K562 (cell line): ENCODE measurements around the gene HEXD. TPM values are rescaled to one million over a fixed set of nuclear protein-coding genes. Genes with fewer than 3 reads are reported as not detected.

ENCODE experiments used
- ATAC-seq: fragments of 200-7000 bp; cut with Tn5 transposase; 3 replicates; pipeline ENCODE4 v1.9.1; 2020; ENCODE audit warnings: moderate library complexity
- BruUV-seq: library from RNA; stranded (reverse); fragments of 400-500 nt; replicated peaks from 2 replicates; lab custom pipeline; 2021; lab: Mats Ljungman, UMichigan
- CTCF ChIA-PET: fragments of 300-600 bp; formaldehyde crosslinking; extraction: SDS; loops from one replicate; lab custom pipeline; 2021; ENCODE audit warnings: low intra/inter-chr PET ratio; lab: Yijun Ruan, JAX
- POLR2A ChIA-PET: fragments of 300-600, 350-650 bp; sonication (Branson Sonifier 250); formaldehyde crosslinking; extraction: SDS; loops from one replicate; lab custom pipeline; 2021; ENCODE audit warnings: antibody characterized with exemption, inconsistent platforms; lab: Yijun Ruan, JAX
- DNase-seq, 4 experiments: peaks; one replicate each; pipeline versions ENCODE4 v3.0.0 to v3.0.0-alpha.2; 2011 to 2018; ENCODE audit warnings: low spot score in 3 of 4, mixed read lengths in 3 of 4; ENCODE audit errors: extremely low read depth in 1 of 4
- FAIRE-seq: peaks from 2 replicates; lab custom pipeline; 2011; peaks lifted over from hg19 to GRCh38; lab: Jason Lieb, UNC
- H2AFZ ChIP-seq: 2 replicates; pipeline ENCODE4 v1.6.0; 2011; ENCODE audit warnings: low read depth, low read length, control low read depth, inconsistent platforms
- H3K27ac ChIP-seq: fragments of 200-600 bp; 3 replicates; pipeline ENCODE4 v1.8.0; 2011; ENCODE audit warnings: low read depth, mild to moderate bottlenecking, control low read depth, inconsistent platforms, low read length, moderate library complexity, mixed read lengths; ENCODE audit errors: extremely low read depth
- H3K27me3 ChIP-seq, 2 experiments: fragments of 300-600 bp in 1 of 2; 2 replicates in 1 of 2; 3 replicates in 1 of 2; pipeline versions ENCODE4 v1.6.0 to v1.8.0; 2011; ENCODE audit warnings: inconsistent platforms in 2 of 2, low read length in 2 of 2, mild to moderate bottlenecking in 1 of 2, mixed read lengths in 1 of 2, moderate library complexity in 1 of 2; ENCODE audit not compliant: control insufficient read depth in 2 of 2, insufficient read depth in 2 of 2
- H3K36me3 ChIP-seq: fragments of 300-600 bp; 3 replicates; pipeline ENCODE4 v1.8.0; 2011; ENCODE audit warnings: mild to moderate bottlenecking, low read length, inconsistent platforms; ENCODE audit not compliant: control insufficient read depth, insufficient read depth
- H3K4me1 ChIP-seq, 2 experiments: fragments of 200-600 bp in 1 of 2; replicated peaks in 1 of 2; 2 replicates in 1 of 2; 3 replicates in 1 of 2; pipeline versions ENCODE4 v1.5.1 to v1.8.0; 2011; ENCODE audit warnings: inconsistent platforms in 2 of 2, low read length in 2 of 2, mild to moderate bottlenecking in 1 of 2, mixed read lengths in 1 of 2, moderate library complexity in 1 of 2; ENCODE audit not compliant: control insufficient read depth in 2 of 2, insufficient read depth in 2 of 2
- H3K4me2 ChIP-seq: 2 replicates; pipeline ENCODE4 v1.6.1; 2011; ENCODE audit warnings: low read length, control low read depth, inconsistent platforms, mixed read lengths; ENCODE audit not compliant: insufficient read depth
- H3K4me3 ChIP-seq: fragments of 200-600 bp; sonication (generic), shearing (Covaris generic); 2 replicates; pipeline ENCODE4 v1.5.1; 2016; ENCODE audit warnings: control low read depth, inconsistent platforms
- H3K79me2 ChIP-seq: fragments of 200-600 bp; 3 replicates; pipeline ENCODE4 v1.8.0; 2011; ENCODE audit warnings: low read length, inconsistent platforms; ENCODE audit not compliant: control insufficient read depth, insufficient read depth
- H3K9ac ChIP-seq, 2 experiments: 2 replicates each; pipeline versions ENCODE4 v1.6.0 to v1.6.1; 2011; ENCODE audit warnings: low read depth in 2 of 2, low read length in 2 of 2, control low read depth in 1 of 2, inconsistent platforms in 1 of 2, mild to moderate bottlenecking in 1 of 2, mixed read lengths in 1 of 2; ENCODE audit not compliant: insufficient read depth in 1 of 2
- H3K9me1 ChIP-seq: one replicate; pipeline ENCODE4 v1.6.0; 2011; ENCODE audit warnings: inconsistent platforms, mild to moderate bottlenecking, low read length, moderate library complexity; ENCODE audit not compliant: control insufficient read depth, insufficient read depth
- H3K9me3 ChIP-seq: replicated peaks from 2 replicates; pipeline ENCODE4 v1.5.1; 2011; ENCODE audit warnings: low read depth, low read length, inconsistent platforms; ENCODE audit not compliant: control insufficient read depth, insufficient read depth
- H4K20me1 ChIP-seq: replicated peaks from 2 replicates; pipeline ENCODE4 v1.6.1; 2011; ENCODE audit warnings: low read length, inconsistent platforms, mixed read lengths; ENCODE audit not compliant: control insufficient read depth, insufficient read depth
- CREM ChIP-seq: IDR thresholded peaks from 2 replicates; pipeline ENCODE4 v1.6.1; 2014; ENCODE audit warnings: antibody characterized with exemption, low read depth
- EZH2 ChIP-seq: IDR thresholded peaks from 2 replicates; pipeline ENCODE4 v1.6.1; 2012; ENCODE audit warnings: low read depth, mild to moderate bottlenecking, inconsistent platforms, low read length, borderline replicate concordance
- HEY1 ChIP-seq: fragments of 250-450 bp; sonication (Bioruptor Pico); IDR thresholded peaks from 2 replicates; pipeline ENCODE4 v1.5.0; 2020; ENCODE audit warnings: mild to moderate bottlenecking, moderate library complexity, borderline replicate concordance
- NCOA2 ChIP-seq, 2 experiments: fragments of 450-650 bp; IDR thresholded peaks; 2 replicates each; pipeline ENCODE4 v1.6.1; 2018; ENCODE audit warnings: mild to moderate bottlenecking in 2 of 2, moderate library complexity in 1 of 2; ENCODE audit not compliant: partially characterized antibody in 2 of 2
- NR3C1 ChIP-seq: sonication (generic); formaldehyde crosslinking; IDR thresholded peaks from 2 replicates; pipeline ENCODE4 v1.8.1; 2022; ENCODE audit warnings: missing genetic modification reagents
- POLR2B ChIP-seq: fragments of 450-650 bp; IDR thresholded peaks from 2 replicates; pipeline ENCODE4 v1.6.1; 2018; ENCODE audit warnings: low read depth; ENCODE audit not compliant: partially characterized antibody
- SAP30 ChIP-seq: fragments of 200-600 bp; sonication (generic); IDR thresholded peaks from 2 replicates; pipeline ENCODE4 v1.6.1; 2012; ENCODE audit warnings: borderline replicate concordance, low read depth, mild to moderate bottlenecking, moderate library complexity, low read length, control low read depth, inconsistent platforms; ENCODE audit not compliant: insufficient read depth, poor library complexity, severe bottlenecking
- SMARCA5 ChIP-seq: fragments of 450-650 bp; IDR thresholded peaks from 2 replicates; pipeline ENCODE4 v1.6.1; 2016
- SMARCE1 ChIP-seq: fragments of 450-650 bp; IDR thresholded peaks from 2 replicates; pipeline ENCODE4 v1.7.1; 2016; ENCODE audit warnings: mild to moderate bottlenecking
- SNRNP70 ChIP-seq: fragments of 200-400 bp; formaldehyde crosslinking; optimal IDR thresholded peaks from 2 replicates; pipeline ENCODE3; 2017; ENCODE audit warnings: low read depth, low read length
- ZKSCAN3 ChIP-seq: fragments of 250-450 bp; sonication (Bioruptor Pico); IDR thresholded peaks from 2 replicates; pipeline ENCODE4 v1.4.0; 2020
- ZNF282 ChIP-seq: sonication (generic); formaldehyde crosslinking; IDR thresholded peaks from 2 replicates; pipeline ENCODE4 v1.8.1; 2023; ENCODE audit warnings: missing genetic modification reagents
- WGBS: fragments of 100-300 bp; shearing (Covaris generic); methylation state at CpG from one replicate; pipeline ENCODE4 v1.1.6; 2016; ENCODE audit warnings: low coverage, mixed read lengths; ENCODE audit not compliant: insufficient coverage; ENCODE audit errors: missing lambda C conversion rate; 5-methylcytosine and 5-hydroxymethylcytosine counted together
- in situ Hi-C: fragments of 300-500 bp; cut with MboI; formaldehyde crosslinking; loops from 4 replicates; pipeline ENCODE4 v1.15.0; 2018; ENCODE audit warnings: inconsistent platforms, mixed read lengths
- intact Hi-C: fragments of 100-400 bp; cut with micrococcal nuclease; formaldehyde crosslinking; loops from 2 replicates; pipeline ENCODE4 v1.14.2; 2022
- polyA plus RNA-seq, 8 experiments: library from polyadenylated mRNA; depleted of rRNA in 4 of 8; stranded (reverse) in 5 of 8; unstranded in 3 of 8; fragments of >200 nt; fragmentation: Nextera tagmentation in 2 of 8; fragmentation: Illumina TruSeq in 1 of 8; extraction: Ambion mirVana in 2 of 8; extraction: Trizol in 1 of 8; gene quantifications; 2 replicates each; pipeline versions ENCODE4 v1.2.1 to v1.2.3, GENCODE V29; 2011 to 2014; ENCODE audit warnings: inconsistent platforms in 1 of 8, missing spikeins in 1 of 8
- total RNA-seq, 7 experiments: library from RNA; depleted of rRNA in 6 of 7; stranded (reverse); fragments of >200 nt in 6 of 7; fragmentation: Illumina TruSeq in 2 of 7; extraction: Trizol in 2 of 7; gene quantifications; 2 replicates each; pipeline versions ENCODE4 v1.2.1 to v1.2.3, GENCODE V29; 2011 to 2021; ENCODE audit warnings: low replicate concordance in 1 of 7
- TF ChIP-seq, protein P1 (sequence below), 2 experiments: fragments of 250-450 bp in 1 of 2; fragments of 450-650 bp in 1 of 2; sonication (Bioruptor Pico) in 1 of 2; IDR thresholded peaks; 2 replicates each; pipeline versions ENCODE4 v1.6.1 to v1.8.0; 2016 to 2021; ENCODE audit warnings: mild to moderate bottlenecking in 2 of 2, moderate library complexity in 2 of 2, missing compliant biosample characterization in 1 of 2, missing genetic modification characterization in 1 of 2

The HEXD gene
- total and polyA plus RNA-seq, 9 of the 15 experiments (the other 6 are each of a cell fraction or from before 2014, with no cell fraction given) = 1.0 to 25.3 (median 10.0) TPM

DNA sequence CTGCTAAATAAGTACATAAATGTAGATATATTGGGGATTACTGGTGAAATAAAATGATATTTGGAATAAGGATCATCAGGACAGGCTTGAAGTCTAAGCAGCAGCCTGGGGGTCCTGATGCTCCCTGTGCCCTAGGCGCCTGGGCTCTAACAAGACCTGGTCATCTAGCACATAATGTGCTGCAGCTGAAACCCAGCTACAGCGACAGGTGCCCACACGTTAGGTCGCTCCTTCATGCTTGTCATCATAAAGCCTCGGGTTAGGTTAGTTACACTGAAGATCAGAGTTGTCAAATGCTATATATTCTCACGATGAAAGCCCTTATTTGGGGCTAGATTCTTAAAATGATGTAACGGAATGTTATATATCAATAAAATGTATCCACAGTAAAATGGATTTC, 51.9 kb downstream of the HEXD start:
- Histone ChIP-seq H3K4me2 (no peak overlapping the region), H3K4me3 (no peak overlapping the region), H3K36me3 (peaks cover 87% of the 10 kb centered on the region), H3K9me3 (no peaks in the 10 kb centered on the region), H3K79me2 (peaks cover 53% of the 10 kb centered on the region), H2AFZ (no peak overlapping the region), H3K27me3 (no peaks in the 10 kb centered on the region), H3K4me1 (peaks cover 2 to 12% of the 10 kb centered on the region in 2 experiments; a peak in 4 of 5 replicates), H4K20me1 (no peaks in the 10 kb centered on the region; the same call in 1 of the 2 replicates), H3K27ac (no peak overlapping the region), H3K9me1 (no peaks in the 10 kb centered on the region), H3K9ac (no peak overlapping the region)
- no peak for DNase-seq
- ATAC-seq = no peak
- ChIA-PET CTCF (no interaction called here), POLR2A (interaction anchor here (0.9 to 1.5 kb wide), 2 partner anchors 22 to 111 kb away, joined by 3 to 4 read pairs; no protein-coding TSS in a partner anchor)
- in situ Hi-C loops (no loop called here), intact Hi-C loops (no loop called here)
- TF ChIP-seq SAP30 (no peak), POLR2B (no peak), SMARCA5 (no peak), CREM (no peak), SMARCE1 (no peak), SNRNP70 (no peak), ZKSCAN3 (CRISPR knock-in tag) (no peak), EZH2 (no peak), NCOA2 (IDR thresholded peaks at IDR 0.05; ENCODE audit: partially characterized antibody in 2 of 2) (no peak), ZNF282 (no peak), HEY1 (CRISPR knock-in tag) (no peak), NR3C1 (CRISPR knock-in tag) (no peak)
- TF ChIP-seq, protein P1, sequence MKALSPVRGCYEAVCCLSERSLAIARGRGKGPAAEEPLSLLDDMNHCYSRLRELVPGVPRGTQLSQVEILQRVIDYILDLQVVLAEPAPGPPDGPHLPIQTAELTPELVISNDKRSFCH (CRISPR knock-in tag; IDR thresholded peaks at IDR 0.05) = no peak
- TF ChIP-seq, protein P1 (tag; IDR thresholded peaks at IDR 0.05) = no peak
- BruUV-seq = no TSS peak
- WGBS = 100% methylated on average over 7 of the region's 7 CpGs
- FAIRE-seq = no peak
